Hepatocyte (in vitro differentiated cells): ENCODE results near the gene YWHAG. TPM values are rescaled to one million over a fixed set of nuclear protein-coding genes. Genes with fewer than 3 reads are reported as not detected.
A peak's percentile ranks its signal among the peaks of the same experiment; 100 is the strongest.

Experiments
- DNase-seq: peaks from one replicate; pipeline ENCODE4 v3.0.0-alpha.2; 2016; ENCODE audit warnings: low spot score
- H2AFZ ChIP-seq: fragments of 200-600 bp; sonication (generic); 2 replicates; pipeline ENCODE4 v1.6.0; 2016; ENCODE audit warnings: antibody characterized with exemption, mild to moderate bottlenecking
- H3K27ac ChIP-seq: fragments of 200-600 bp; sonication (generic); 2 replicates; pipeline ENCODE4 v1.5.1; 2016; ENCODE audit warnings: mild to moderate bottlenecking
- H3K27me3 ChIP-seq: fragments of 200-600 bp; sonication (generic); 2 replicates; pipeline ENCODE4 v1.6.1; 2016
- H3K36me3 ChIP-seq: fragments of 200-600 bp; sonication (generic); replicated peaks from 2 replicates; pipeline ENCODE4 v1.5.1; 2016; ENCODE audit warnings: low read depth; ENCODE audit not compliant: insufficient read depth
- H3K4me1 ChIP-seq: fragments of 200-600 bp; sonication (generic); 2 replicates; pipeline ENCODE4 v1.5.1; 2016; ENCODE audit warnings: mild to moderate bottlenecking, moderate library complexity; ENCODE audit not compliant: insufficient read depth
- H3K4me2 ChIP-seq: fragments of 200-600 bp; sonication (generic); 2 replicates; pipeline ENCODE4 v1.6.0; 2016
- H3K4me3 ChIP-seq: fragments of 200-600 bp; sonication (generic); 2 replicates; pipeline ENCODE4 v1.5.1; 2016; ENCODE audit warnings: mild to moderate bottlenecking
- H3K79me2 ChIP-seq: fragments of 200-600 bp; sonication (generic); 2 replicates; pipeline ENCODE4 v1.6.0; 2017; ENCODE audit warnings: mild to moderate bottlenecking
- H3K9me2 ChIP-seq: fragments of 200-600 bp; sonication (generic); replicated peaks from 2 replicates; pipeline ENCODE4 v1.6.0; 2017; ENCODE audit warnings: mild to moderate bottlenecking; ENCODE audit not compliant: insufficient read depth
- H3K9me3 ChIP-seq: fragments of 200-600 bp; sonication (generic); 2 replicates; pipeline ENCODE4 v1.5.1; 2016; ENCODE audit warnings: low read depth, mild to moderate bottlenecking
- H4K20me1 ChIP-seq: fragments of 200-600 bp; sonication (generic); 2 replicates; pipeline ENCODE4 v1.6.0; 2016; ENCODE audit warnings: mild to moderate bottlenecking; ENCODE audit not compliant: insufficient read depth, poor library complexity, severe bottlenecking
- CTCF ChIP-seq: fragments of 200-600 bp; sonication (generic); IDR thresholded peaks from 2 replicates; pipeline ENCODE4 v1.5.1; 2016; ENCODE audit warnings: antibody characterized with exemption, mild to moderate bottlenecking; ENCODE audit not compliant: poor library complexity
- EZH2 ChIP-seq: fragments of 200-600 bp; sonication (generic); IDR thresholded peaks from 2 replicates; pipeline ENCODE4 v1.6.1; 2016; ENCODE audit warnings: antibody characterized with exemption, mild to moderate bottlenecking, borderline replicate concordance
- EZH2phosphoT487 ChIP-seq: fragments of 200-600 bp; sonication (generic); IDR thresholded peaks from one replicate; pipeline ENCODE4 v1.6.1; 2018; ENCODE audit warnings: antibody characterized with exemption, mild to moderate bottlenecking, low read depth, moderate library complexity; ENCODE audit not compliant: unreplicated experiment, severe bottlenecking
- WGBS: methylation state at CpG from one replicate; pipeline ENCODE4 v1.1.6; 2016; ENCODE audit warnings: low lambda C conversion rate; ENCODE audit errors: missing lambda C conversion rate; 5-methylcytosine and 5-hydroxymethylcytosine counted together
- polyA plus RNA-seq: library from polyadenylated mRNA; unstranded; fragments of >200 nt; fragmentation: Nextera tagmentation; extraction: Ambion mirVana; gene quantifications from 2 replicates; pipeline ENCODE4 v1.2.1, GENCODE V29; 2016
- total RNA-seq: library from RNA; depleted of rRNA; stranded (reverse); fragments of >200 nt; gene quantifications from 2 replicates; pipeline ENCODE4 v1.2.3, GENCODE V29; 2014

YWHAG gene
- total and polyA plus RNA-seq, 2 experiments from 2014 or later: 17.2 to 117 TPM

GRCh38 chr7:76354516-76354915 lies 4.3 kb downstream of the YWHAG start:
- Histone ChIP-seq H3K27me3 (no peaks in the 10 kb centered on the region), H3K4me2 (no peak overlapping the region), H3K27ac (no peak overlapping the region), H4K20me1 (peaks cover 86% of the 10 kb centered on the region), H3K9me3 (no peaks in the 10 kb centered on the region), H3K4me1 (peaks cover 16% of the 10 kb centered on the region), H3K9me2 (no peaks in the 10 kb centered on the region), H3K4me3 (no peak overlapping the region), H2AFZ (no peak overlapping the region), H3K36me3 (no peaks in the 10 kb centered on the region), H3K79me2 (peaks cover 92% of the 10 kb centered on the region)
- no peak for DNase-seq
- 83% methylated on average over 4 of the region's 4 CpGs for whole genome bisulfite sequencing
- TF ChIP-seq EZH2: no peak

- H4K20me1 ChIP-seq: peaks cover 92% of the 10 kb centered on the region
- WGBS: 95% methylated on average over 5 of the region's 5 CpGs
- H3K79me2 ChIP-seq: peaks cover 99% of the 10 kb centered on the region
Measured at GRCh38 chr7:76353744-76354143, 5.0 kb downstream of the YWHAG start.

GRCh38 chr7:76352193-76352592 lies 6.6 kb downstream of the YWHAG start:
- Histone ChIP-seq H3K79me2 (peaks cover 100% of the 10 kb centered on the region), H3K27ac (no peak overlapping the region), H4K20me1 (peaks cover 95% of the 10 kb centered on the region), H3K4me3 (no peak overlapping the region), H3K36me3 (no peaks in the 10 kb centered on the region), H3K4me1 (peaks cover 15% of the 10 kb centered on the region), H3K9me2 (no peaks in the 10 kb centered on the region), H3K9me3 (no peaks in the 10 kb centered on the region), H2AFZ (no peak overlapping the region), H3K27me3 (no peaks in the 10 kb centered on the region), H3K4me2 (peak overlapping the region; percentile 29)
- TF ChIP-seq EZH2phosphoT487 (no peak), EZH2 (no peak), CTCF (no peak)
- DNase-seq: no peak
- 91% methylated on average over 6 of the region's 6 CpGs for WGBS

More at GRCh38 chr7:76353744-76354143, 5.0 kb downstream of the YWHAG start:
- no peak for DNase-seq
- H3K27ac ChIP-seq: no peak overlapping the region
- H3K27me3 ChIP-seq: no peaks in the 10 kb centered on the region
- H3K4me3 ChIP-seq: no peak overlapping the region
- no peaks in the 10 kb centered on the region for H3K9me3 ChIP-seq
- TF ChIP-seq EZH2phosphoT487 (no peak), EZH2 (no peak), CTCF (no peak)
- peaks cover 15% of the 10 kb centered on the region for H3K4me1 ChIP-seq
- H3K4me2 ChIP-seq: no peak overlapping the region
- H3K36me3 ChIP-seq: no peaks in the 10 kb centered on the region
- H2AFZ ChIP-seq: no peak overlapping the region
- no peaks in the 10 kb centered on the region for H3K9me2 ChIP-seq

- no peak for TF ChIP-seq EZH2phosphoT487
- TF ChIP-seq CTCF: no peak
- no peak for TF ChIP-seq EZH2
- no peak for DNase-seq
- Histone ChIP-seq H2AFZ (no peak overlapping the region), H3K4me3 (no peak overlapping the region), H4K20me1 (peaks cover 92% of the 10 kb centered on the region), H3K4me2 (no peak overlapping the region), H3K9me3 (no peaks in the 10 kb centered on the region), H3K9me2 (no peaks in the 10 kb centered on the region), H3K79me2 (peaks cover 100% of the 10 kb centered on the region), H3K27ac (no peak overlapping the region), H3K27me3 (no peaks in the 10 kb centered on the region), H3K36me3 (no peaks in the 10 kb centered on the region), H3K4me1 (peaks cover 14% of the 10 kb centered on the region)
- 91% methylated on average over 7 of the region's 7 CpGs for WGBS
Measured at GRCh38 chr7:76351372-76351771, 7.4 kb downstream of the YWHAG start.
